H1 (cell line): ENCODE measurements around the gene BCL3. TPM values are rescaled to one million over a fixed set of nuclear protein-coding genes. Genes with fewer than 3 reads are reported as not detected.

Source experiments
- CTCF ChIA-PET: fragments of 300-600 bp; sonication (Branson Sonifier 250); formaldehyde crosslinking; loops from one replicate; lab custom pipeline; 2021; ENCODE audit not compliant: partially characterized antibody; lab: Charles Lee
- POLR2A ChIA-PET: fragments of 300-600 bp; sonication (Branson Sonifier 250); formaldehyde crosslinking; loops from one replicate; lab custom pipeline; 2021; ENCODE audit warnings: inconsistent platforms; ENCODE audit not compliant: partially characterized antibody; lab: Charles Lee
- DNase-seq, 2 experiments: peaks; one replicate each; pipeline versions ENCODE4 v3.0.0 to v3.0.0-alpha.2; 2010 to 2022; ENCODE audit warnings: low spot score in 2 of 2, low read depth in 1 of 2, mixed read lengths in 1 of 2
- FAIRE-seq: peaks from 2 replicates; lab custom pipeline; 2011; peaks lifted over from hg19 to GRCh38; lab: Jason Lieb, UNC
- H2AFZ ChIP-seq: 2 replicates; pipeline ENCODE4 v1.8.1; 2012; ENCODE audit warnings: low read length, inconsistent platforms
- H2AK5ac ChIP-seq: 2 replicates; pipeline ENCODE4 v1.6.1; 2013; ENCODE audit warnings: low read depth, low read length
- H2BK120ac ChIP-seq: replicated peaks from 2 replicates; pipeline ENCODE3; 2013; ENCODE audit warnings: low read depth, low read length, inconsistent platforms
- H2BK12ac ChIP-seq: 2 replicates; pipeline ENCODE4 v1.6.1; 2013; ENCODE audit warnings: low read depth, low read length
- H2BK15ac ChIP-seq: 2 replicates; pipeline ENCODE4 v1.6.1; 2013; ENCODE audit warnings: low read length
- H2BK20ac ChIP-seq: 2 replicates; pipeline ENCODE4 v1.6.1; 2013; ENCODE audit warnings: low read length
- H2BK5ac ChIP-seq: 2 replicates; pipeline ENCODE4 v1.6.1; 2013; ENCODE audit warnings: low read depth, low read length
- H3K14ac ChIP-seq: 2 replicates; pipeline ENCODE4 v1.6.1; 2013; ENCODE audit warnings: inconsistent platforms; ENCODE audit not compliant: insufficient read length
- H3K18ac ChIP-seq: 2 replicates; pipeline ENCODE4 v1.6.1; 2013; ENCODE audit warnings: low read length; ENCODE audit errors: extremely low read depth
- H3K23ac ChIP-seq: 2 replicates; pipeline ENCODE4 v1.6.1; 2013; ENCODE audit warnings: inconsistent platforms; ENCODE audit not compliant: insufficient read length
- H3K23me2 ChIP-seq: 2 replicates; pipeline ENCODE4 v1.6.1; 2013; ENCODE audit warnings: low read depth, low read length
- H3K27ac ChIP-seq: 2 replicates; pipeline ENCODE4 v1.6.1; 2011; ENCODE audit warnings: low read depth, low read length, inconsistent platforms
- H3K27me3 ChIP-seq, 4 experiments: replicated peaks in 1 of 4; 1 replicate in 1 of 4; 2 replicates in 3 of 4; pipeline versions ENCODE4 v1.6.1 to v1.8.1; 2011 to 2013; ENCODE audit warnings: low read length in 3 of 4, mild to moderate bottlenecking in 3 of 4, inconsistent platforms in 2 of 4, mixed read lengths in 2 of 4, moderate library complexity in 1 of 4; ENCODE audit not compliant: control insufficient read depth in 3 of 4, insufficient read depth in 3 of 4; ENCODE audit errors: extremely low read depth in 1 of 4
- H3K36me3 ChIP-seq, 4 experiments: 2 replicates each; pipeline versions ENCODE4 v1.6.1 to v1.8.1; 2011 to 2013; ENCODE audit warnings: mild to moderate bottlenecking in 4 of 4, low read length in 3 of 4, moderate library complexity in 2 of 4, control low read depth in 1 of 4, inconsistent platforms in 1 of 4; ENCODE audit not compliant: insufficient read depth in 4 of 4, control insufficient read depth in 2 of 4
- H3K4ac ChIP-seq: replicated peaks from 2 replicates; pipeline ENCODE3; 2013; ENCODE audit warnings: low read length, low read depth, mixed read lengths, inconsistent platforms; ENCODE audit not compliant: insufficient read length
- H3K4me1 ChIP-seq, 4 experiments: replicated peaks in 1 of 4; 1 replicate in 1 of 4; 2 replicates in 3 of 4; pipeline versions ENCODE4 v1.6.1 to v1.8.1; 2011 to 2013; ENCODE audit warnings: low read length in 3 of 4, inconsistent platforms in 2 of 4, mixed read lengths in 1 of 4; ENCODE audit not compliant: insufficient read depth in 4 of 4, control insufficient read depth in 3 of 4
- H3K4me2 ChIP-seq, 2 experiments: 2 replicates each; pipeline versions ENCODE4 v1.6.1 to v1.8.1; 2011 to 2013; ENCODE audit warnings: low read depth in 2 of 2, low read length in 2 of 2, control low read depth in 1 of 2, inconsistent platforms in 1 of 2, mild to moderate bottlenecking in 1 of 2; ENCODE audit not compliant: insufficient read depth in 1 of 2
- H3K4me3 ChIP-seq, 4 experiments: fragments of 200-600, 300-600 bp in 1 of 4; sonication (generic), shearing (Covaris generic), sonication (Bioruptor Twin) in 1 of 4; 2 replicates each; pipeline versions ENCODE4 v1.5.1 to v1.8.1; 2011 to 2016; ENCODE audit warnings: low read length in 4 of 4, low read depth in 3 of 4, control low read depth in 2 of 4, inconsistent platforms in 2 of 4, mild to moderate bottlenecking in 2 of 4, mixed read lengths in 1 of 4, moderate library complexity in 1 of 4; ENCODE audit not compliant: insufficient read depth in 2 of 4; ENCODE audit errors: extremely low read depth in 1 of 4
- H3K56ac ChIP-seq: replicated peaks from 2 replicates; pipeline ENCODE3; 2013; ENCODE audit warnings: low read depth, mild to moderate bottlenecking, mixed read lengths, low read length, inconsistent platforms; ENCODE audit not compliant: insufficient read length
- H3K79me1 ChIP-seq: 2 replicates; pipeline ENCODE4 v1.6.1; 2013; ENCODE audit warnings: low read depth, low read length, control low read depth
- H3K79me2 ChIP-seq, 2 experiments: 2 replicates each; pipeline versions ENCODE4 v1.6.1 to v1.8.1; 2012 to 2013; ENCODE audit warnings: low read length in 2 of 2, mild to moderate bottlenecking in 2 of 2, inconsistent platforms in 1 of 2; ENCODE audit not compliant: insufficient read depth in 2 of 2, control insufficient read depth in 1 of 2
- H3K9ac ChIP-seq, 4 experiments: replicated peaks in 1 of 4; 1 replicate in 1 of 4; 2 replicates in 3 of 4; pipeline versions ENCODE4 v1.6.1 to v1.8.1; 2011 to 2013; ENCODE audit warnings: low read depth in 3 of 4, low read length in 3 of 4, control low read depth in 2 of 4, mild to moderate bottlenecking in 2 of 4, moderate library complexity in 2 of 4, inconsistent platforms in 1 of 4; ENCODE audit errors: extremely low read depth in 1 of 4
- H3K9me3 ChIP-seq, 2 experiments: 2 replicates each; pipeline versions ENCODE4 v1.6.1 to v1.8.1; 2012 to 2013; ENCODE audit warnings: mild to moderate bottlenecking in 2 of 2, moderate library complexity in 2 of 2, control low read depth in 1 of 2, inconsistent platforms in 1 of 2, low read depth in 1 of 2, low read length in 1 of 2, mixed read lengths in 1 of 2; ENCODE audit not compliant: insufficient read depth in 2 of 2
- H4K20me1 ChIP-seq, 2 experiments: replicated peaks in 1 of 2; 2 replicates each; pipeline versions ENCODE3 to v1.8.1; 2011 to 2013; ENCODE audit warnings: inconsistent platforms in 2 of 2, low read length in 2 of 2, mild to moderate bottlenecking in 1 of 2; ENCODE audit not compliant: insufficient read depth in 2 of 2, control insufficient read depth in 1 of 2
- H4K5ac ChIP-seq: 2 replicates; pipeline ENCODE4 v1.6.1; 2013; ENCODE audit warnings: low read length, low read depth, mixed read lengths, inconsistent platforms; ENCODE audit not compliant: insufficient read length
- H4K8ac ChIP-seq: 2 replicates; pipeline ENCODE4 v1.8.0; 2013; ENCODE audit warnings: mild to moderate bottlenecking, moderate library complexity, low read length, inconsistent platforms; ENCODE audit not compliant: insufficient read depth; ENCODE audit errors: extremely low read depth
- H4K91ac ChIP-seq: replicated peaks from 2 replicates; pipeline ENCODE3; 2013; ENCODE audit warnings: low read length, mixed read lengths, inconsistent platforms; ENCODE audit not compliant: insufficient read length
- ATF2 ChIP-seq: IDR thresholded peaks from 2 replicates; pipeline ENCODE4 v1.6.1; 2012; ENCODE audit warnings: low read length, inconsistent platforms
- BRCA1 ChIP-seq: IDR thresholded peaks from 2 replicates; pipeline ENCODE4 v1.6.1; 2012; ENCODE audit warnings: low read depth, low read length, improper control_type of control experiment
- CBX8 ChIP-seq: fragments of 300-800, 300-1000 bp; sonication (generic); IDR thresholded peaks from 2 replicates; pipeline ENCODE4 v1.7.1; 2016; ENCODE audit warnings: low read depth, low read length, borderline replicate concordance
- EP300 ChIP-seq, 2 experiments: IDR thresholded peaks; 1 replicate in 1 of 2; 2 replicates in 1 of 2; pipeline ENCODE4 v1.6.1; 2011 to 2012; ENCODE audit warnings: low read depth in 2 of 2, low read length in 2 of 2, mild to moderate bottlenecking in 2 of 2, borderline replicate concordance in 1 of 2, inconsistent platforms in 1 of 2, moderate library complexity in 1 of 2
- KDM5A ChIP-seq: fragments of 200-600 bp; IDR thresholded peaks from 2 replicates; pipeline ENCODE4 v1.7.1; 2012; ENCODE audit warnings: mild to moderate bottlenecking, low read length, inconsistent platforms, mixed read lengths
- PHF8 ChIP-seq: fragments of 200-600 bp; sonication (generic); conservative IDR thresholded peaks from 2 replicates; pipeline ENCODE4 v1.7.1; 2012; ENCODE audit warnings: low read depth, mild to moderate bottlenecking, inconsistent platforms, low read length, moderate library complexity
- SIN3A ChIP-seq, 2 experiments: IDR thresholded peaks in 1 of 2; conservative IDR thresholded peaks in 1 of 2; 2 replicates each; pipeline ENCODE4 v1.6.1; 2011 to 2012; ENCODE audit warnings: low read length in 2 of 2, improper control_type of control experiment in 1 of 2, low read depth in 1 of 2, mild to moderate bottlenecking in 1 of 2
- SIRT6 ChIP-seq: IDR thresholded peaks from one replicate; pipeline ENCODE4 v1.7.1; 2012; ENCODE audit warnings: low read length, inconsistent platforms
- WGBS, 2 experiments: shearing (Covaris generic) in 1 of 2; methylation state at CpG; one replicate each; pipeline versions ENCODE4 v1.1.6 to v1.1.7; 2013 to 2015; ENCODE audit warnings: low lambda C conversion rate in 2 of 2, mixed read lengths in 2 of 2, inconsistent platforms in 1 of 2, low coverage in 1 of 2, missing lambda C conversion rate in 1 of 2; ENCODE audit not compliant: insufficient replicate concordance in 2 of 2, insufficient coverage in 1 of 2, insufficient read length in 1 of 2; ENCODE audit errors: extremely low coverage in 1 of 2, missing lambda C conversion rate in 1 of 2; 5-methylcytosine and 5-hydroxymethylcytosine counted together
- polyA plus RNA-seq, 7 experiments: library from polyadenylated mRNA; depleted of rRNA in 3 of 7; stranded (reverse) in 5 of 7; unstranded in 2 of 7; fragments of >200 nt in 5 of 7; fragments of 200-250 nt in 2 of 7; gene quantifications; 1 replicate in 5 of 7; 2 replicates in 1 of 7; 4 replicates in 1 of 7; pipeline versions ENCODE4 v1.2.1 to v1.2.3, GENCODE V29; 2011 to 2013; ENCODE audit warnings: missing spikeins in 2 of 7, mixed read lengths in 2 of 7
- total RNA-seq: library from RNA; stranded (reverse); fragmentation: NEBNext Ultra II Directional; extraction: Animal tissue kit (Norgen Biotek cat#: 25700); gene quantifications from 2 replicates; pipeline ENCODE4 v1.2.1, GENCODE V29; 2021

The BCL3 gene
- total and polyA plus RNA-seq, 2 of the 8 experiments (the other 6 are each of a cell fraction or from before 2014, with no cell fraction given): 0.88 to 2.4 TPM

GRCh38 chr19:44701228-44701627, 47.3 kb upstream of the BCL3 start:
- POLR2A ChIA-PET: interaction anchor here (0.6 to 1.4 kb wide), 2 partner anchors 13 to 103 kb away, joined by 3 to 4 read pairs; no protein-coding TSS in a partner anchor
- no peak overlapping the region for H2AFZ ChIP-seq
- H2BK12ac ChIP-seq: peak overlapping the region; percentile 27; the same call in 1 of the 2 replicates
- no peaks in the 10 kb centered on the region for H3K79me1 ChIP-seq
- no peak overlapping the region for H3K18ac ChIP-seq
- WGBS, 2 experiments: 89% methylated on average over 15 of the region's 15 CpGs; no CpG with 5 or more reads in 1 of the 2 experiments
- no peak overlapping the region for H3K56ac ChIP-seq
- FAIRE-seq (no peak), DNase-seq (no peak)
- no peaks in the 10 kb centered on the region for H3K79me2 ChIP-seq
- no peak overlapping the region for H4K8ac ChIP-seq
- H3K9me3 ChIP-seq: no peaks in the 10 kb centered on the region
- H3K14ac ChIP-seq: no peak overlapping the region
- no peak overlapping the region for H3K9ac ChIP-seq
- 0 out of 7 replicates have a peak, but pooled peaks cover 0 to 2% (median 0%) of the 10 kb centered on the region in 4 experiments for H3K27me3 ChIP-seq
- H3K4ac ChIP-seq: no peak overlapping the region
- H2BK15ac ChIP-seq: no peak overlapping the region
- H3K23ac ChIP-seq: no peak overlapping the region
- H3K36me3 ChIP-seq: no peaks in the 10 kb centered on the region
- peaks cover 0 to 7% (median 2%) of the 10 kb centered on the region in 4 experiments; a peak in 3 of 7 replicates for H3K4me1 ChIP-seq
- H3K27ac ChIP-seq: no peak overlapping the region
- H2BK120ac ChIP-seq: no peak overlapping the region
- no peaks in the 10 kb centered on the region for H4K20me1 ChIP-seq
- no peak overlapping the region for H3K4me3 ChIP-seq
- H4K5ac ChIP-seq: no peak overlapping the region
- no peak overlapping the region for H3K4me2 ChIP-seq
- H2BK20ac ChIP-seq: no peak overlapping the region
- no peak overlapping the region for H2AK5ac ChIP-seq
- H2BK5ac ChIP-seq: no peak overlapping the region
- H4K91ac ChIP-seq: no peak overlapping the region
- no peaks in the 10 kb centered on the region; the same call in 1 of the 2 replicates for H3K23me2 ChIP-seq
- CTCF ChIA-PET: interaction anchor here (0.6 to 1.5 kb wide), 3 partner anchors 25 to 143 kb away, joined by 3 to 5 read pairs (median 3); no protein-coding TSS in a partner anchor
- TF ChIP-seq SIRT6: no peak
- TF ChIP-seq KDM5A: no peak
- no peak for TF ChIP-seq ATF2
- no peak for TF ChIP-seq BRCA1
- no peak for TF ChIP-seq PHF8
- no peak for TF ChIP-seq CBX8
- TF ChIP-seq SIN3A (conservative IDR thresholded peaks at IDR 0.05 in 1 of 2, IDR thresholded peaks at IDR 0.05 in 1 of 2; ENCODE audit: low read depth in 1 of 2, low read length in 2 of 2): no peak
- no peak for TF ChIP-seq EP300 (IDR thresholded peaks at IDR 0.05; ENCODE audit: borderline replicate concordance in 1 of 2, low read depth in 2 of 2, low read length in 2 of 2)
